SH-SY5Y (cell line): Measurements from ENCODE around the gene ETFRF1.

Experiments
- GATA2 ChIP-seq: IDR thresholded peaks from 2 replicates; pipeline ENCODE4 v1.6.1; 2011; ENCODE audit warnings: mild to moderate bottlenecking, low read depth, low read length
- GATA3 ChIP-seq: IDR thresholded peaks from 2 replicates; pipeline ENCODE4 v1.6.1; 2011; ENCODE audit warnings: low read depth, mild to moderate bottlenecking, low read length, moderate library complexity

DNA sequence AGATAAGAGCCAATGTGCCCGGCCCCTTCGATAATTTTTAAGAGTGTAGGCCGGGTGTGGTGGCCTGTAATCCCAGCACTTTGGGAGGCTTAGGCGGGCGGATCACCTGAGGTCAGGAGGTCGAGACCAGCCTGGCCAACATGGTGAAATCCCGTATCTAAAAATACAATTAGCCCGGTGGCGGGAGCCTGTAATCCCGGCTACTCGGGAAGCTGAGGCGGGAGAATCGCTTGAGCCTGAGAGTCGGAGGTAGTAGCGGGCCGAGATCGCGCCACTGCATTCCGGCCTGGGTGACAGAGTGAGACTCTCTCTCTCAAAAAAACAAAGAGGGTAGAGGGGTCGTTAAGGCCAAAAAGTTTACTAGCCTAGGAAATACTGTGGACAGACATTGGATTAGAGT, 53.1 kb downstream of the ETFRF1 start:
- TF ChIP-seq GATA2 (no peak), GATA3 (no peak)
